ENCODE measurements around the gene KRTAP5-1. TPM values are rescaled to one million over a fixed set of nuclear protein-coding genes. Genes with fewer than 3 reads are reported as not detected.

KRTAP5-1 gene
- total RNA-seq, 1 donor from 2014 or later, result not detected

- Histone ChIP-seq H3K27ac (no peak overlapping the region), H3K27me3 (no peaks in the 10 kb centered on the region), H3K36me3 (no peaks in the 10 kb centered on the region), H3K4me3 (no peak overlapping the region), H3K9me3 (no peaks in the 10 kb centered on the region), H3K4me1 (peaks cover 31% of the 10 kb centered on the region)
- intact Hi-C loops (cut with DNase I), result no loop called here
- no peak for DNase-seq (ENCODE audit: extremely low spot score in 2 of 2)
- TF ChIP-seq CTCF (IDR thresholded peaks at IDR 0.05) (no peak), POLR2A (IDR thresholded peaks at IDR 0.05) (no peak), POLR2AphosphoS5 (IDR thresholded peaks at IDR 0.05; ENCODE audit: insufficient read depth in 1 of 2, low read depth in 1 of 2) (no peak)
Measured at GRCh38 chr11:1563149-1563638, 21.9 kb downstream of the KRTAP5-1 start.

GRCh38 chr11:1562469-1563148, 22.5 kb downstream of the KRTAP5-1 start:
- Histone ChIP-seq H3K4me1 (peaks cover 37% of the 10 kb centered on the region), H3K27me3 (no peaks in the 10 kb centered on the region), H3K9me3 (no peaks in the 10 kb centered on the region), H3K36me3 (no peaks in the 10 kb centered on the region), H3K4me3 (no peak overlapping the region), H3K27ac (no peak overlapping the region)
- DNase-seq (ENCODE audit: extremely low spot score in 2 of 2), result no peak
- intact Hi-C loops (cut with DNase I), result no loop called here
- TF ChIP-seq POLR2A (IDR thresholded peaks at IDR 0.05), result no peak
- TF ChIP-seq CTCF (IDR thresholded peaks at IDR 0.05), result no peak
- no peak for TF ChIP-seq POLR2AphosphoS5 (IDR thresholded peaks at IDR 0.05; ENCODE audit: insufficient read depth in 1 of 2, low read depth in 1 of 2)

- no peak for TF ChIP-seq POLR2A (IDR thresholded peaks at IDR 0.05)
- H3K4me3 ChIP-seq, result no peak overlapping the region
- DNase-seq (ENCODE audit: extremely low spot score in 2 of 2), result no peak
- peaks cover 40% of the 10 kb centered on the region for H3K4me1 ChIP-seq
- no peaks in the 10 kb centered on the region for H3K36me3 ChIP-seq
- intact Hi-C loops (cut with DNase I), result no loop called here
- H3K27me3 ChIP-seq, result no peaks in the 10 kb centered on the region
- no peak overlapping the region for H3K27ac ChIP-seq
- H3K9me3 ChIP-seq, result no peaks in the 10 kb centered on the region
Measured at GRCh38 chr11:1561955-1562354, 23.1 kb downstream of the KRTAP5-1 start.

GRCh38 chr11:1561266-1561665, 23.8 kb downstream of the KRTAP5-1 start:
- Histone ChIP-seq H3K27me3 (no peaks in the 10 kb centered on the region), H3K36me3 (no peaks in the 10 kb centered on the region), H3K27ac (no peak overlapping the region), H3K9me3 (no peaks in the 10 kb centered on the region), H3K4me3 (no peak overlapping the region), H3K4me1 (peaks cover 40% of the 10 kb centered on the region)
- TF ChIP-seq POLR2A (IDR thresholded peaks at IDR 0.05), result no peak
- no peak for TF ChIP-seq CTCF (IDR thresholded peaks at IDR 0.05)
- TF ChIP-seq POLR2AphosphoS5 (IDR thresholded peaks at IDR 0.05; ENCODE audit: insufficient read depth in 1 of 2, low read depth in 1 of 2), result no peak
- intact Hi-C loops (cut with DNase I), result no loop called here
- DNase-seq (ENCODE audit: extremely low spot score in 2 of 2), result no peak

GRCh38 chr11:1560649-1561251, 24.3 kb downstream of the KRTAP5-1 start:
- TF ChIP-seq CTCF (IDR thresholded peaks at IDR 0.05), result no peak
- no peak for TF ChIP-seq POLR2AphosphoS5 (IDR thresholded peaks at IDR 0.05; ENCODE audit: insufficient read depth in 1 of 2, low read depth in 1 of 2)
- TF ChIP-seq POLR2A (IDR thresholded peaks at IDR 0.05), result no peak
- Histone ChIP-seq H3K36me3 (no peaks in the 10 kb centered on the region), H3K27me3 (no peaks in the 10 kb centered on the region), H3K9me3 (no peaks in the 10 kb centered on the region), H3K4me1 (peaks cover 40% of the 10 kb centered on the region), H3K4me3 (no peak overlapping the region), H3K27ac (peak overlapping the region; percentile 80)
- DNase-seq (ENCODE audit: extremely low spot score in 2 of 2), result no peak
- intact Hi-C loops (cut with DNase I), result no loop called here
